Lung (tissue), 12 donors: Measurements from ENCODE around the gene GPS1. TPM values are rescaled to one million over a fixed set of nuclear protein-coding genes. Genes with fewer than 3 reads are reported as not detected.

Experiments
- ATAC-seq: fragments of 200-7000 bp; cut with Tn5 transposase; one replicate; pipeline ENCODE4 v1.9.1; 2020; ENCODE audit warnings: moderate number of reproducible peaks; ENCODE audit not compliant: insufficient read depth, low FRiP score
- DNase-seq, 3 donors: peaks; one replicate each; pipeline ENCODE4 v3.0.0-alpha.2; 2013 to 2017
- H3K27ac ChIP-seq, 2 donors: one replicate each; pipeline ENCODE4 v1.5.1; 2013; ENCODE audit warnings: mild to moderate bottlenecking in 2 of 2, moderate library complexity in 2 of 2, control low read depth in 1 of 2, inconsistent platforms in 1 of 2, low read depth in 1 of 2, low read length in 1 of 2
- H3K27me3 ChIP-seq, 3 donors: one replicate each; pipeline ENCODE4 v1.5.1; 2013; ENCODE audit warnings: low read length in 2 of 3; ENCODE audit not compliant: control insufficient read depth in 3 of 3, insufficient read depth in 3 of 3
- H3K36me3 ChIP-seq, 4 donors: one replicate each; pipeline ENCODE4 v1.5.1; 2013; ENCODE audit warnings: low read length in 4 of 4, mild to moderate bottlenecking in 1 of 4, moderate library complexity in 1 of 4; ENCODE audit not compliant: control insufficient read depth in 4 of 4, insufficient read depth in 4 of 4
- H3K4me1 ChIP-seq, 5 donors: one replicate each; pipeline ENCODE4 v1.5.1; 2013; ENCODE audit warnings: low read length in 5 of 5, mild to moderate bottlenecking in 2 of 5, moderate library complexity in 1 of 5; ENCODE audit not compliant: control insufficient read depth in 5 of 5, insufficient read depth in 5 of 5
- H3K4me3 ChIP-seq: one replicate; pipeline ENCODE4 v1.5.1; 2013; ENCODE audit warnings: mild to moderate bottlenecking, control low read depth, moderate library complexity
- H3K9ac ChIP-seq, 2 donors: one replicate each; pipeline ENCODE4 v1.5.1; 2013; ENCODE audit warnings: low read length in 2 of 2, control low read depth in 1 of 2; ENCODE audit not compliant: insufficient read depth in 1 of 2
- H3K9me3 ChIP-seq, 4 donors: one replicate each; pipeline ENCODE4 v1.5.1; 2013; ENCODE audit warnings: low read length in 3 of 4, mild to moderate bottlenecking in 1 of 4, moderate library complexity in 1 of 4; ENCODE audit not compliant: control insufficient read depth in 4 of 4, insufficient read depth in 3 of 4
- WGBS, 2 donors: extraction: QIAGEN DNeasy Blood & Tissue Kit; methylation state at CpG; one replicate each; pipeline ENCODE4 v1.1.7; 2013; 5-methylcytosine and 5-hydroxymethylcytosine counted together
- polyA plus RNA-seq, 2 donors: library from polyadenylated mRNA; stranded (reverse); fragments of 200-250 nt; gene quantifications; one replicate each; pipeline ENCODE4 v1.2.1, GENCODE V29; 2013
- total RNA-seq, 2 donors: library from RNA; depleted of rRNA in 1 of 2; stranded (reverse); fragments of >200 nt in 1 of 2; gene quantifications; one replicate each; pipeline ENCODE4 v1.2.1, GENCODE V29; 2014 to 2021
- TF ChIP-seq, protein P1 (sequence below): IDR thresholded peaks from 2 replicates; pipeline ENCODE4 v1.5.1; 2012; ENCODE audit warnings: mild to moderate bottlenecking; ENCODE audit errors: control extremely low read depth, extremely low read depth
- donor health status: control.
- donor health status: control.
- donor health status: Bipolar disorder and iron deficiency.
- donor health status: healthy.
- donor health status: DM: yes; HTN: yes; CAD: no.

The GPS1 gene
- total and polyA plus RNA-seq, 4 donors: 71.0 to 102 (median 89.4) TPM

DNA sequence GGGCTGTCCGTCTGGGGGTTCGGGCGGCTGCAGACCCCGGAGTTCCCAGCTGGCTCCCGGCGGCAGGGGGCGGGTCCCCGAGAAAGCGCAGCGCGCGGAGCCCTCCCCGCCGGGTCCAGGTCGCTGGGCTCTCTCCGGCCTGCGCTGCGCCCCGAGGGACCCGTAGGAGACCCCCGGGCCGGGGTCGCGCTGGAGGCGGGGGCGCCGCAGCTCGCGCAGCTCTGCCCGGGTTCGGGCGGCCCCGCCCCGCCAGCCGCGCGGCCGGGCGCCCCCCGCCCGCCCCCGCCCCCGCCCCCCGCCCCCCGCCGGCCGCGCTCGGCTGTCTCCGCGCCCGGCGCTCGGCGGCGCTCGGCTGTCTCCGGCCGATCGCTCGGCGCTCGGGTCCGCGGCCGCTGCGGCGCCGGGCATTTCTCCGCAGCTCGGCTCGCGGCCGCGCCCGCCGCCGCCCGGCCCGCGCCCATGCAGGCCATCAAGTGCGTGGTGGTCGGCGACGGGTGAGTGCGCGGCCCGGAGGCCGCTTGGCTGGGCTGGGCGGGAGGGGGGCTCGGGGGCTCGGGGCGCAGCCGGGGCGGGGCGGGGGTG, 20.3 kb upstream of the GPS1 start, which contains the start of gene RAC3:
Gene RAC3, plus strand, starts transcription at position 376 of the 582 bp plus-strand sequence. Its CDS starts 84 bp downstream, at position 460.
- Histone ChIP-seq H3K4me3 (peak within 1 kb of the TSS; percentile 30), H3K9ac (no peak within 1 kb of the TSS), H3K27ac (no peak within 1 kb of the TSS), H3K9me3 (no peaks in the 10 kb centered on the region), H3K4me1 (peaks cover 0 to 17% (median 4%) of the 10 kb centered on the region in 5 donors), H3K36me3 (peaks cover 0 to 4% (median 2%) of the 10 kb centered on the region in 4 donors), H3K27me3 (no peaks in the 10 kb centered on the region)
- ATAC-seq (no peak), DNase-seq (peak in 2 of 3 donors; percentile 47 to 68)
- TF ChIP-seq, protein P1, sequence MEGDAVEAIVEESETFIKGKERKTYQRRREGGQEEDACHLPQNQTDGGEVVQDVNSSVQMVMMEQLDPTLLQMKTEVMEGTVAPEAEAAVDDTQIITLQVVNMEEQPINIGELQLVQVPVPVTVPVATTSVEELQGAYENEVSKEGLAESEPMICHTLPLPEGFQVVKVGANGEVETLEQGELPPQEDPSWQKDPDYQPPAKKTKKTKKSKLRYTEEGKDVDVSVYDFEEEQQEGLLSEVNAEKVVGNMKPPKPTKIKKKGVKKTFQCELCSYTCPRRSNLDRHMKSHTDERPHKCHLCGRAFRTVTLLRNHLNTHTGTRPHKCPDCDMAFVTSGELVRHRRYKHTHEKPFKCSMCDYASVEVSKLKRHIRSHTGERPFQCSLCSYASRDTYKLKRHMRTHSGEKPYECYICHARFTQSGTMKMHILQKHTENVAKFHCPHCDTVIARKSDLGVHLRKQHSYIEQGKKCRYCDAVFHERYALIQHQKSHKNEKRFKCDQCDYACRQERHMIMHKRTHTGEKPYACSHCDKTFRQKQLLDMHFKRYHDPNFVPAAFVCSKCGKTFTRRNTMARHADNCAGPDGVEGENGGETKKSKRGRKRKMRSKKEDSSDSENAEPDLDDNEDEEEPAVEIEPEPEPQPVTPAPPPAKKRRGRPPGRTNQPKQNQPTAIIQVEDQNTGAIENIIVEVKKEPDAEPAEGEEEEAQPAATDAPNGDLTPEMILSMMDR: no peak
- 0 to 1% methylated on average over 37 to 96 of the region's 96 CpGs for WGBS, 2 donors

DNA sequence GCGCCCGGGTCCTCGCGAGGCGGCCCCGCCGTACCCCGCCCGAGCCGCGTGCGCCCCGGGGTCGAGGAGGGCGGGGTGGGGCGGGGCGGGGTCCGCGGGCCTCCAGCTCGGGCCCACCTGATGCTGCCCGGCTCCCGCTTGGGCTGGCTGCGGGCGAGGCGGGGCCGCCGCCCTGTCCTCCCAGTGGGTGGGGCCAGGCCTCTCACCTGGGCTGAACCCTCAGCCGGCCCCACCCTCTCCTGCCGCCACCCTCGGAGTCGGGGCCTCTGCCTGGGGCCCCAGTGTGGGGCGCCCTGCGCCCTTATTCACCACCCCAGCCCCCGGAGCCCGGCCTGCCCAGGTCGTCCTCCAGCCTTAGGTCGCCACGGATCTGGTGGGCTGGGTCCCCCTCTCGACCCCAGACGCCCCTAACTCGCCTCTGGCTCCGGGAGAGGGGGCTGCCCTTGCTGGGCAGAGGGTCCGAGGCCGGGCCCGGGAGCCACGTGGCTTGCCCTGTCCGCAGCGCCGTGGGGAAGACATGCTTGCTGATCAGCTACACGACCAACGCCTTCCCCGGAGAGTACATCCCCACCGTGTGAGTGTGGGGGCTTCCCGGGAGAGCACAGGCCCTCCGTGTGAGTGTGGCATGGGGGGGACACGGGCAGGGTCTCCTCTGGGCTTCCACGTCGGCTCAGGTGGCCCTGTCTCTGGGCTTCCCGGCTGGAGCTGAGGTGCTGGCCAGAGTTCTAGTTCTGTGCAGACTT, 19.6 kb upstream of the GPS1 start:
- H3K4me1 ChIP-seq: peaks cover 0 to 24% (median 9%) of the 10 kb centered on the region in 5 donors
- TF ChIP-seq, protein P1: no peak
- no peak overlapping the region for H3K9ac ChIP-seq
- ATAC-seq (no peak), DNase-seq (no peak)
- H3K27me3 ChIP-seq: no peaks in the 10 kb centered on the region
- H3K9me3 ChIP-seq: no peaks in the 10 kb centered on the region
- no peak overlapping the region for H3K4me3 ChIP-seq
- H3K27ac ChIP-seq: no peak overlapping the region
- peaks cover 0 to 4% (median 2%) of the 10 kb centered on the region in 4 donors for H3K36me3 ChIP-seq
- 12 to 16% methylated on average over 26 to 59 of the region's 59 CpGs for WGBS, 2 donors

DNA sequence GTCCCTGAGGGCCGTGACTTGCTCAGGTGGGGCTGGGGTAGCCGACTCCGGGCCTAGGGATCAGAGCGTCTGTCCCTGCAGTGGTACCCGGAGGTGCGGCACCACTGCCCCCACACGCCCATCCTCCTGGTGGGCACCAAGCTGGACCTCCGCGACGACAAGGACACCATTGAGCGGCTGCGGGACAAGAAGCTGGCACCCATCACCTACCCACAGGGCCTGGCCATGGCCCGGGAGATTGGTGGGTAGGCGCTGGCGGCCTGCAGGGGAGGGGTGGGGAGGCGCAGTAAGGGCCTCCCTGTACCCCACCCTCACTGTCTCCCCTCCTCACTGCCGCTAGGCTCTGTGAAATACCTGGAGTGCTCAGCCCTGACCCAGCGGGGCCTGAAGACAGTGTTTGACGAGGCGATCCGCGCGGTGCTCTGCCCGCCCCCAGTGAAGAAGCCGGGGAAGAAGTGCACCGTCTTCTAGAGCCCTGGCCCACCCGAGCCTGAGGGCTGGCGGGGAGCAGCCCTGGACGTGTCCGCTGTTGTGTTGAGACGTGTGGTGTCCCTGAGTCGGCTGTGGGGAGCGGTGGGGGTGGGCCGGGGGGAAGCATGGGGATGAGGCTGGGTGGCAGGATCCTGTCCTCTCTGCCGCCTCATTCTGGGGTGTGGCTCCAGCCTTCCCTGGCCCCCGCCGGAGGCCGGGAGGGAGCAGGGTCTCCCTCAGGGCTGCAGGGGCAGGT, 18.2 kb upstream of the GPS1 start:
- H3K9me3 ChIP-seq: no peaks in the 10 kb centered on the region
- DNase-seq: no peak
- H3K9ac ChIP-seq: no peak overlapping the region
- WGBS, 2 donors: 94 to 95% methylated on average over 34 to 38 of the region's 38 CpGs
- H3K4me3 ChIP-seq: no peak overlapping the region
- H3K27me3 ChIP-seq: no peaks in the 10 kb centered on the region
- peaks cover 0 to 28% (median 9%) of the 10 kb centered on the region in 5 donors for H3K4me1 ChIP-seq
- no peak overlapping the region for H3K27ac ChIP-seq
- no peak for ATAC-seq
- TF ChIP-seq, protein P1: no peak
- peaks cover 0 to 4% (median 0%) of the 10 kb centered on the region in 4 donors for H3K36me3 ChIP-seq
